GM23248 (cell line): ENCODE data around the gene TMEM164. TPM values are rescaled to one million over a fixed set of nuclear protein-coding genes. Genes with fewer than 3 reads are reported as not detected.

Source experiments
- DNase-seq: peaks from one replicate; pipeline ENCODE4 v3.0.0-alpha.2; 2015
- H2AFZ ChIP-seq: fragments of 200-600 bp; sonication (generic); 2 replicates; pipeline ENCODE4 v1.6.1; 2016; ENCODE audit warnings: antibody characterized with exemption
- H3F3A ChIP-seq: fragments of 200-600 bp; sonication (generic); 2 replicates; pipeline ENCODE4 v1.6.1; 2016; ENCODE audit warnings: mild to moderate bottlenecking, antibody characterized with exemption, mixed run types; ENCODE audit not compliant: insufficient read depth
- H3K27ac ChIP-seq: fragments of 200-600 bp; sonication (generic); 2 replicates; pipeline ENCODE4 v1.5.1; 2016; ENCODE audit warnings: mild to moderate bottlenecking
- H3K27me3 ChIP-seq: fragments of 200-600 bp; sonication (generic); replicated peaks from 2 replicates; pipeline ENCODE4 v1.6.1; 2016; ENCODE audit warnings: mild to moderate bottlenecking; ENCODE audit not compliant: insufficient read depth
- H3K36me3 ChIP-seq: fragments of 200-600 bp; sonication (generic); 2 replicates; pipeline ENCODE4 v1.6.1; 2016; ENCODE audit warnings: low read depth, mild to moderate bottlenecking
- H3K4me1 ChIP-seq: fragments of 200-600 bp; sonication (generic); 2 replicates; pipeline ENCODE4 v1.6.1; 2016; ENCODE audit warnings: mild to moderate bottlenecking; ENCODE audit not compliant: insufficient read depth
- H3K4me2 ChIP-seq: fragments of 200-600 bp; sonication (generic); one replicate; pipeline ENCODE4 v1.6.1; 2016; ENCODE audit warnings: mild to moderate bottlenecking; ENCODE audit not compliant: unreplicated experiment
- H3K4me3 ChIP-seq: fragments of 200-600 bp; sonication (generic); 2 replicates; pipeline ENCODE4 v1.5.1; 2016; ENCODE audit warnings: mild to moderate bottlenecking
- H3K79me2 ChIP-seq: fragments of 200-600 bp; sonication (generic); 2 replicates; pipeline ENCODE4 v1.6.1; 2016; ENCODE audit warnings: mild to moderate bottlenecking; ENCODE audit not compliant: insufficient read depth
- H3K9ac ChIP-seq: fragments of 200-600 bp; sonication (generic); 2 replicates; pipeline ENCODE4 v1.6.1; 2016; ENCODE audit warnings: mild to moderate bottlenecking
- H3K9me2 ChIP-seq: fragments of 200-600 bp; sonication (generic); 2 replicates; pipeline ENCODE4 v1.6.1; 2016; ENCODE audit warnings: mixed run types, mild to moderate bottlenecking, moderate library complexity; ENCODE audit not compliant: insufficient read depth
- H3K9me3 ChIP-seq: fragments of 200-600 bp; sonication (generic); one replicate; pipeline ENCODE4 v1.6.1; 2017; ENCODE audit warnings: low read depth
- H4K20me1 ChIP-seq: fragments of 200-600 bp; sonication (generic); 2 replicates; pipeline ENCODE4 v1.6.0; 2016; ENCODE audit not compliant: insufficient read depth
- EZH2 ChIP-seq: fragments of 200-600 bp; sonication (generic); IDR thresholded peaks from 2 replicates; pipeline ENCODE4 v1.6.1; 2018; ENCODE audit warnings: antibody characterized with exemption, mild to moderate bottlenecking; ENCODE audit not compliant: insufficient read depth, poor library complexity, severe bottlenecking
- EZH2phosphoT487 ChIP-seq: fragments of 200-600 bp; sonication (generic); IDR thresholded peaks from 2 replicates; pipeline ENCODE4 v1.6.1; 2018; ENCODE audit warnings: antibody characterized with exemption, moderate library complexity, mild to moderate bottlenecking, low read depth; ENCODE audit not compliant: insufficient read depth
- WGBS, 2 experiments: methylation state at CpG; one replicate each; pipeline ENCODE4 v1.1.6; 2015 to 2017; ENCODE audit warnings: low lambda C conversion rate in 2 of 2, low coverage in 1 of 2; ENCODE audit errors: missing lambda C conversion rate in 2 of 2; 5-methylcytosine and 5-hydroxymethylcytosine counted together
- in situ Hi-C: fragments of 300-500 bp; cut with MboI; formaldehyde crosslinking; loops from 2 replicates; pipeline ENCODE4 v1.15.0; 2020
- polyA plus RNA-seq: library from polyadenylated mRNA; unstranded; fragments of >200 nt; fragmentation: Nextera tagmentation; extraction: Ambion mirVana; gene quantifications from 2 replicates; pipeline ENCODE4 v1.2.1, GENCODE V29; 2016
- total RNA-seq: library from RNA; depleted of rRNA; stranded (reverse); fragments of >200 nt; shearing (Covaris generic); gene quantifications from 2 replicates; pipeline ENCODE4 v1.2.3, GENCODE V29; 2014

The TMEM164 gene
- total and polyA plus RNA-seq, 2 experiments from 2014 or later: 1.4 to 9.1 TPM

GRCh38 chrX:110156167-110156754 lies 153.3 kb downstream of the TMEM164 start:
- no peak overlapping the region for H3K27ac ChIP-seq
- H3K27me3 ChIP-seq: no peaks in the 10 kb centered on the region
- in situ Hi-C loops: no loop called here
- no peaks in the 10 kb centered on the region for H3K9me2 ChIP-seq
- no peak overlapping the region for H2AFZ ChIP-seq
- H3K4me2 ChIP-seq: no peak overlapping the region
- no peaks in the 10 kb centered on the region for H3F3A ChIP-seq
- H3K36me3 ChIP-seq: no peaks in the 10 kb centered on the region
- H3K9me3 ChIP-seq: no peaks in the 10 kb centered on the region
- H3K4me3 ChIP-seq: no peak overlapping the region
- H4K20me1 ChIP-seq: no peaks in the 10 kb centered on the region
- TF ChIP-seq EZH2phosphoT487: no peak
- TF ChIP-seq EZH2: no peak
- 0 out of 2 replicates have a peak, but pooled peaks cover 4% of the 10 kb centered on the region for H3K4me1 ChIP-seq
- no peaks in the 10 kb centered on the region for H3K79me2 ChIP-seq
- peak; percentile 34 for DNase-seq
- no peak overlapping the region for H3K9ac ChIP-seq
- WGBS, 2 experiments: 34 to 40% methylated on average over 6 of the region's 6 CpGs

GRCh38 chrX:110157444-110157843 lies 154.5 kb downstream of the TMEM164 start:
- Histone ChIP-seq H4K20me1 (no peaks in the 10 kb centered on the region), H2AFZ (no peak overlapping the region), H3K9me2 (no peaks in the 10 kb centered on the region), H3K9ac (no peak overlapping the region), H3K27me3 (no peaks in the 10 kb centered on the region), H3K4me3 (no peak overlapping the region), H3K4me1 (0 out of 2 replicates have a peak, but pooled peaks cover 5% of the 10 kb centered on the region), H3K27ac (no peak overlapping the region), H3F3A (no peaks in the 10 kb centered on the region), H3K36me3 (no peaks in the 10 kb centered on the region), H3K4me2 (no peak overlapping the region), H3K79me2 (no peaks in the 10 kb centered on the region), H3K9me3 (no peaks in the 10 kb centered on the region)
- no peak for DNase-seq
- in situ Hi-C loops: no loop called here
- 100% methylated on average over 1 of the region's 1 CpG for WGBS, 2 experiments
- no peak for TF ChIP-seq EZH2
- TF ChIP-seq EZH2phosphoT487: no peak

GRCh38 chrX:110159235-110159634 lies 156.3 kb downstream of the TMEM164 start:
- H3K4me3 ChIP-seq: no peak overlapping the region
- H4K20me1 ChIP-seq: no peaks in the 10 kb centered on the region
- H3K4me1 ChIP-seq: 0 out of 2 replicates have a peak, but pooled peaks cover 5% of the 10 kb centered on the region
- H3K27ac ChIP-seq: no peak overlapping the region
- H3K9me3 ChIP-seq: no peaks in the 10 kb centered on the region
- H3F3A ChIP-seq: no peaks in the 10 kb centered on the region
- WGBS, 2 experiments: 97 to 100% methylated on average over 4 to 7 of the region's 7 CpGs
- no peaks in the 10 kb centered on the region for H3K27me3 ChIP-seq
- DNase-seq: no peak
- no peak overlapping the region for H3K9ac ChIP-seq
- TF ChIP-seq EZH2phosphoT487 (no peak), EZH2 (no peak)
- no peaks in the 10 kb centered on the region for H3K9me2 ChIP-seq
- H2AFZ ChIP-seq: no peak overlapping the region
- H3K79me2 ChIP-seq: no peaks in the 10 kb centered on the region
- H3K4me2 ChIP-seq: no peak overlapping the region
- in situ Hi-C loops: no loop called here
- no peaks in the 10 kb centered on the region for H3K36me3 ChIP-seq

- Histone ChIP-seq H3K9ac (peak overlapping the region; percentile 21; the same call in 1 of the 2 replicates), H3F3A (no peaks in the 10 kb centered on the region), H3K4me1 (0 out of 2 replicates have a peak, but pooled peaks cover 5% of the 10 kb centered on the region), H4K20me1 (no peaks in the 10 kb centered on the region), H3K36me3 (no peaks in the 10 kb centered on the region), H3K4me2 (no peak overlapping the region), H3K9me2 (no peaks in the 10 kb centered on the region), H2AFZ (no peak overlapping the region), H3K79me2 (no peaks in the 10 kb centered on the region), H3K27ac (no peak overlapping the region; the same call in 1 of the 2 replicates), H3K9me3 (no peaks in the 10 kb centered on the region), H3K27me3 (no peaks in the 10 kb centered on the region), H3K4me3 (no peak overlapping the region)
- no peak for DNase-seq
- TF ChIP-seq EZH2 (no peak), EZH2phosphoT487 (no peak)
- WGBS, 2 experiments: 51 to 61% methylated on average over 2 of the region's 2 CpGs
- in situ Hi-C loops: loop anchor here (5.0 to 10.0 kb wide), 2 partner anchors 165 to 252 kb away; no protein-coding TSS in a partner anchor
Observed at GRCh38 chrX:110159865-110160264, 157.0 kb downstream of the TMEM164 start.
